Measurements from ENCODE around the gene CFDP1.
"Not testable (repeated sequence)": the region's sequence is repeated elsewhere in the genome, so short reads cannot be mapped to it uniquely, and the experiment has no call there.

The CFDP1 gene

DNA sequence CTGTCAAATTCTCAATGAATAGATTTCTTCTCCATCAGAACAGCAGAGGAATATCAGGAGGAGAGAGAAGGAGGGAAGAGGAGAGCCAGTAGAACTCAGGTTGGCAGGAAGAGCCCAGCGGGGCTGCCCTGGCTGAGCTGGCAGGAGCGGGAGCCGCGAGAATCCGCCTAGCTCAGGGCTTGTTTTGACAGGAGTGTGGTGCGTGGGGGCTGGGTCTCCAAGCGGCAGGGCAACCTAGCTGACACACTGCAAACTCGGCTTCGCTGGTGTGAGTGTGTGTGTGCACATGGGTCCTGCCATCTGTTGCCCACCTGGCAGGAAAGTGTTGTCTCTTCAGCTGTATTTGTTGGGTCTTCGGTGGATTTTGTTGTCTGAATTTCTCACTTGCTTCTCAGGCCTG, 154.0 kb downstream of the CFDP1 start:
- intact Hi-C loops (cut with DNase I): no loop called here
- DNase-seq: no peak

DNA sequence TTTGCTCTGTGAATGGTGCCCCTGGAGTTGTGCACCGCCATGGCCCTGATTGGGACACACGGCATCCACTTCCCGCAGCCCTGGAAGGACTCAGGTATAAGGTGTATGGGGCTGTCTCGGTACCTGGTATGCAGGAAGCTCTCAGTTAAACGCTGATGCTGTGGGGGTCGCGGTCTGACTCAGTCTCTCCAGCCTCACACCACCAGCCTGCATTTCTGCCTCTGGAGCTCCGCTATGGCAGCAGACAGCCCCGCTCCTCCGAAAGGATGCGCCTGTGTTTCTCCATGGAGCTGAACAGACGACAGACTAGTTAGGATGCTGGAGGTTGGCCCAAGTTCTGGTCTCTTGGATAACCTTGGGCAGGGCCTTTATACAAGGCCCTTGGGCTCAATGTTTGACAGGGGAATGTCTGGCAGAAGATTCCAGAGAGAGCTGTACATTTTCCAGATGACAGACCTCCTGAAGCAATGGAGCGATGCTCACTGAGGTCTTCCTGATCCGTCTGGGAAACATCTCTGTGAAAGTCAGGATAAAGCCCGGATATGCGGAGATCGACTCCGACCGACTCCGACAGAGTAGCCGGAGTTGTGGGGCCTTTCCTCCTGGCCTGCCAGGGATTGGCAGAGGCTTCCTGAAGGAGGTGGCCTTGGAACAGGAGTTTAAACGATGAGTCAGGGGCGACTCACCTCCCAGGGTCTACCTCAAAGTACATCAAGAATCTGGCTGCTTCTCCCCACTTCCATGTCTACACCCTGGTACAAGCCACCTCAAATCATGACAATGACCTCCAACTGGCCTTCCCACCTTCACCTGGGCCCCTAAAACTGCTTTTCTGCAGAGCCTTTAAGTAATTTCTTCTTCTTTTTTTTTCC, 160.0 kb downstream of the CFDP1 start:
- intact Hi-C loops (cut with DNase I): no loop called here
- DNase-seq: peak in 2 of 10 donors; percentile 30 to 55

DNA sequence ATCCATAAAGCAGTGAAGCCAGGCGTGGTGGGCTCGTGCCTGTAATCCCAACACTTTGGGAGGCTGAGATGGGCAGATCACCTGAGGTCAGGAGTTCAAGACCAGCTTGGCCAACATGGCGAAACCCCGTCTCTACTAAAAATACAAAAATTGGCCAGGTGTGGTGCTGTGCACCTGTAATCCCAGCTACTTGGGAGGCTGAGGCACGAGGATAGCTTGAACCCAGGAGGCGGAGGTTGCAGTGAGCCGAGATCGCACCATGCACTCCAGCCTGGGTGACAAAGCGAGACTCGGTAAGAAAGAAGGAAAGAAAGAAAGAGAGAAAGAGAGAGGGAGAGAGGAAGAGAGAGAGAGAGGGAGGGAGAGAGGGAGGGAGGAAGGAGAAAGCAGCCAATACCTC, 160.7 kb downstream of the CFDP1 start:
- DNase-seq: peak in 1 of 10 donors; percentile 32
- intact Hi-C loops (cut with DNase I): not testable (repeated sequence)

DNA sequence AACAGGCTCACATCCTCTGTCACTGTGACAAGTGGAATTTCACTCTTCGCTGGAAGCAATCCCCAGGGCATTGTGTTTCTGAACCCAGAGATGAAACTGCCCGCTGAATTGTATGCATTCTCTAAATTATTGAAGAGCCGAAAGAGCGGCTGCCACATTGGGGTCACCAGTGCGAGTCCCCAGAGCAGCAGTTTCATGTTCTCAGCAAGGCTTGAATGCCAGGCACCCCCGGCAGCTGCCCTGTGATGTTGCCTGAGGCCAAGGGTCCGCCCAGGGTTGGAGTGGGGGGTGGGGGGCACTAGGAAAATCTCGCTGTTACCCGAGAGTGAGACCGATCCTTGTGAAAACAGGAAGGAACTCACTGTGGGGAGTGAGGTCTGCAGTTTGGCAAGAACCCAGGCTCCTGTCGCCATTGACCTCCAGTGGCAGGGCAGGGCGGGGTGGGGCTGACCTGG, 161.2 kb downstream of the CFDP1 start:
- intact Hi-C loops (cut with DNase I): no loop called here

DNA sequence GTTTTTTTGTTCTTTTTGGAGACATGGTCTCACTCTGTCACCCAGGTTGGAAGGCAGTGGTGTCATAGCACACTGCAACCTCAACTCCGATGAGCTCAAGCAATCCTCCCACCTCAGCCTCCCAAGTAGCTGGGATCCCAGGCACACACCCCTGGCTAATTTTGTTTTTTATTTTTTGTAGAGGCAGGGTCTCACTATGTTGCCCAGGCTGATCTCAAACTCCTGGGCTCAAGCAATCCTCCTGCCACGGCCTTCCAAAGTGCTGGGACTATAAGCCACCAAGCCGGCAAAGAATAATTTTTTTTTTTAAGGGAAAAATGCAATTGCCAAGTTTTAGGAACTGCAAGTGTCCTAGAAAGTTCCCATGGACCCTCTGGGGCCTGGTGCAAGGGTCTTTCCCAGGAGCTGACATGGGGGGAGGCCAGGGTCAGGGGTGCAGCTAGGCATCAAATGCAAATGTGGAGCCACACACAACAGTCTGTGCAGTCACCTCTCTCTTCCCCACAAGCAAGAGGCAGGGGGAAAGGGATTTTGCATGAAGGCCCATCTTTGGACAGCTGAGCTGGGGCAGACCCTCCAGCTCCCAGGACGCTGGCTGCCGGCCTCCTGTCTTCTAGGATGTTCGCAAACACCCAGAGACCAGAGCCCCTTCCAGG, 161.7 kb downstream of the CFDP1 start:
- intact Hi-C loops (cut with DNase I): no loop called here
- DNase-seq: peak in 1 of 10 donors; percentile 70

More for the DNA sequence above, 161.2 kb downstream of the CFDP1 start:
- peak in 2 of 10 donors; percentile 21 to 45 for DNase-seq

DNA sequence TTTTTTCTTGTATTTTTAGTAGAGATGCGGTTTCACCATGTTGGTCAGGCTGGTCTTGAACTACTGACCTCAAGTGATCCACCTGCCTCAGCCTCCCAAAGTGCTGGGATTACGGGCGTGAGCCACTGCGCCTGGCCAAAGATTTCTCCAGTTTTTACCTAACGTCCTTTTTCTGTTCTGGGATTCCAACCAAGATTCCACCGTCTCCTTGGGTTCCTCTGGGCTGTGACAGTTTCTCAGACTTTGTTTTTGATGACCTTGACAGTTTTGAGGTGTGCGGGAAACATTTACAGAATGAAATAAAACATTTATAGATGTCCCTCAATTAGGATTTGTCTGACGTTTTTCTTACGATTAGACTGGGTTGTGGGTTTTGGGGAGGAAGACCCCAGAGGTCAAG, 163.9 kb downstream of the CFDP1 start:
- peak in 2 of 10 donors; percentile 10 to 59 for DNase-seq
- intact Hi-C loops (cut with DNase I): loop anchor here (5.0 kb wide), 1 partner anchor 33 kb away; no protein-coding TSS in a partner anchor

DNA sequence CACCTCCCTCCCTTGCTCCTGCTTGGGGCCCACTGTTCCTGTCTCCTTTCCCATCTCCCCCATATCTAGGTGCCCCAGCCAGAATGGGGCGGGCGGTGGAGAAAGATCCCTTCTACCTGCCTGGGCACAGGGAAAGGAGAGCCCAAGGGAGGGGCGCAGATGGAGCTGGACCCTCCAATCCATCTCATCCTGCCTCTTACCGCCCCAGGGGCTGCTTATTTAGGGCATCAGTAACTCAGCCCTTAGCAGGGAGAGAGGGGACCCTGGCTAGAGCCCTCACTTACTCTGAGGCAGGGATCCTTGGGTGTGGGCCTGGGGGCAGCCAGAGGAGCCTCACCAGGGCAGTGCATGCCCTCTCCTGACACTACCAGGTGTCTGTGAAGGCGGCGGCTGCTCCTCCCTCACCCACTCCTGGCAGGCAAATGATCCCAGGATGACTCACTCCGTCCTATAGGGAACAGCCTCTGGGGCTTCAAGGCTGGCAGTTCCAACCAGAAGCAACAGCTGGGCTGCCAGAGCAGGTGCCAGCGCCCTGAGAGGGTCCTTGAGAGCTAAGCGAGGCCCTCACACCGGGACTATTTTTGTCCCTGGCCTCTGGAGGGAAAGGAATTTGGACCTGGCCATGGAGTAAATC, 165.6 kb downstream of the CFDP1 start:
- DNase-seq: peak in 3 of 10 donors; percentile 34 to 90 (median 63)
- intact Hi-C loops (cut with DNase I): loop anchor here (5.0 kb wide), 1 partner anchor 35 kb away; no protein-coding TSS in a partner anchor

DNA sequence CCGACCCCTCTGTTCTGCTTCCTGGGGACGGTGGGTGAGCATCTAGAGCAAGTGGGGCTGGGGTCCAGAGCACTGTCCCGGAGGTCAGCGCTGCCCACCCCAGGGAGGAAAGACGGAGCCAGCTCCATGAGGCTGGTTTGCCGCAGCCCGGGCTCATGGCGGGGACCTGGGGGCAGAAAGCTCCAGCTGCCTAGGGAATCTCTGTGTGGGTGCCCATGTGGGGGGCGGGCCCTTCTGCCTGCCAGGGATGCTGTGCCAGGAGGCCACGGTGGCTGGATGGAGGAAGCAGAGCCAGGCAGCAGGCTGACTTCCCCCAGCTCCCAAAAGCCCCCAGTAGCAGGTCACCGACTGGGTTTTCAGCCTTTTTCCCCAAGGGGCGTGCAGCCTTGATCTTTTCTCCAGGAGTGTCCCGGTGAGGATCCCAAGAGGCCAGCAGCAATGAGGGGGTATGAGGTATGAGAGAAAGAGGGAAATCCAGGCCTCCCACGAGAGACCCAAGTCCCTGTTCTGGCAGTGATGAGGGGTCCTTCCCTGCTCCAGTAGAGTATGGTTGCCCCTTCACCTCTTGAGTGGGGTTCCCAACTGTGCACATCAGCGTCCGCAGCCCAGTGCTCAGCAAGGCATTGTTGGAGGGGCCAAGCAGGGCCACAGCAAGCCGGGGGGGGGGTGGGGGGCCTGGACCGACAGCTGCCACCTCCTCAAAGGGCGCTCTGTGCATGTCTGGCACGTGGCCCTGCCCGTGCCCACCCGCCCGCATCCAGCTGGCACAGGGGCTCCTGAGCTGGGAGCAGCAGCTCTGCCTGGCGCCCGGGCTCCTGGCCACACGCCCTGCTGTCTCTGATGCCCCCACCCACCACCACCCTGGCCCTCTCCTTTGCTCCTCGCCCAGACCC, 166.3 kb downstream of the CFDP1 start:
- intact Hi-C loops (cut with DNase I): loop anchor here (5.0 kb wide), 1 partner anchor 35 kb away; no protein-coding TSS in a partner anchor
- DNase-seq: peak in 7 of 10 donors; percentile 56 to 94 (median 64)

DNA sequence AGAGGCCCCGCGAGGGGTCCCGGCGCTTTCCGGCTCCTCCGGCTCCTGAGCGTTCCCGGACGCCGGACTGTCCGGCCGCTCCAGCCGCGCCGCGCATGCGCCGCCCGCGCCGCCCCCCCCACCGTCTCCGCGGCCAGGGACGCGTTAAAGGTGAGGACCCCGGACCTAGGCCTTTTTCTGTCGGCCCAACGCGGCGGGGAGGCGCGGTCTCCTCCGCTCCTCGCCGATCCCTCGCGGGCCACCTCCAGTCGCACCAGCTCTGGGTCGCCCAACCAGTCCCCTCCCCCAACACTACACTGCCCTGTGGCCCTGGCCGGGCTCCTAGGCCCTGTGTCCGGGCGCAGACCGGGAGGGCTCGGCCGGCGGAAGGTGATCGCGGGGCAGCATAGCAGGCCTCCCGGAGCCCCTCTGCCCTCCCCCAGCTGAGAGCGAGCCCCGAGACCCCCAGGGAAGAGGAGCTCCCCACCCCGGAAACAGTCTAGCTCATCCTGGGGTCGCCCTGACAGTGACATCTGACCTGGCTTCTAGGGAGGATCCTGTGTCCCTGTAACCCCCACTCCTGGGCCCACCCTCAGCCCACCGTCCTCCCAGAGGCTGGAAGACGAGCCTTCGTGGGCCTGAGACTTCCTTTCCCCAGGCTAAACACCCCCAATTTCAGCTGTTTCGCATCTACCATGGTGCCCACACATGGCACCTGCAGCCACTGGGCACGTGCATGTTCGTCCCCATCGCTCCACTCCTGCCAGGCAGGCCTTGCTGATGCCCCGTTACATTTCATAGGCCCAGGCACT, 167.2 kb downstream of the CFDP1 start:
- intact Hi-C loops (cut with DNase I): loop anchor here (5.0 kb wide), 1 partner anchor 36 kb away; no protein-coding TSS in a partner anchor
- peak in 7 of 10 donors; percentile 66 to 96 (median 75) for DNase-seq

DNA sequence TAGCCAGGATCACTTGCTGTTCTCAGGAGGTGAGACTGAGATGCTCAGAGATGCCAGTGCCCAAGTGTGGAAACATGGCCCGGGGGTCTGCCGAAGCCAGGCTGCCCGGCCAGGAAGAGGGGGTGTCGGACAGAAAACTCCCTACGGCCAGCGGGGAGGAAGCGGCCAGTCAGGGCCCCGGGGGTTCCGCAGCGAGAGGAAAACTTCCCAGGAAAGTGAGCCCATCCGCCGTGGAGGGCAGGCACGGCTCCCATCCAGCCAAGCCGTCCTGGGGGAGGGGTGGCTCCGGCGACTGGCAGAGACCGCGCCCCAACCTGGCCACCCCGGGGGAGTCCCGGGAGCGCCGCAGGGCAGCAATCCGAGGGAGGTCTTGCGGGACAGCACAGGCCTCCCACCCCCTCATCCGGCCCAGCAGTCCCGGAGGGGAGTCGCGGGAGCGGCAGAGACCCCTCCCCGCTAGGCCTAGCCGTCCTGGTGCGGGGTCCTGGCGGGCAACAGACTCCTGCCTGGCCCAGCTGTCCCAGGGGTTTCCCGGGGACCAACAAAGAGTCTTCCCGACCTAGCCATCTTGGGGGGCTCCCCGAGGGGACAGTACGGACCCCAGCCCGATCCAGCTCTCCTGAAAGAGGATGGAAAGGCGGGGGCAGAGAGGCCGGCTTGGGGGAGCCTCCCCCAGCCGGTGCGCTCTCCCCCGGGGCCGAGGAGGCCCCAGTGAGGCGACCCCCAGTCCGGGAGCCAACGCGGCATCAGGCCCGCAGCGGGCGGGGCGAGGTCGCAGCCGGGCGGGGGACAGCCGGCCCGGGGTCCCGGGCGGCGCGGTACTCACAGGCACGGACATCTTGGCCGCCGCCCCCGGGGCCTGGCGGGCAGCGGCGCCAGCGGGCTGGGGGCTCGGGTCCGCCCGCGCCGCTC, 168.0 kb downstream of the CFDP1 start:
- intact Hi-C loops (cut with DNase I): loop anchor here (5.0 kb wide), 1 partner anchor 37 kb away; no protein-coding TSS in a partner anchor
- peak in 4 of 10 donors; percentile 51 to 91 (median 74) for DNase-seq

DNA sequence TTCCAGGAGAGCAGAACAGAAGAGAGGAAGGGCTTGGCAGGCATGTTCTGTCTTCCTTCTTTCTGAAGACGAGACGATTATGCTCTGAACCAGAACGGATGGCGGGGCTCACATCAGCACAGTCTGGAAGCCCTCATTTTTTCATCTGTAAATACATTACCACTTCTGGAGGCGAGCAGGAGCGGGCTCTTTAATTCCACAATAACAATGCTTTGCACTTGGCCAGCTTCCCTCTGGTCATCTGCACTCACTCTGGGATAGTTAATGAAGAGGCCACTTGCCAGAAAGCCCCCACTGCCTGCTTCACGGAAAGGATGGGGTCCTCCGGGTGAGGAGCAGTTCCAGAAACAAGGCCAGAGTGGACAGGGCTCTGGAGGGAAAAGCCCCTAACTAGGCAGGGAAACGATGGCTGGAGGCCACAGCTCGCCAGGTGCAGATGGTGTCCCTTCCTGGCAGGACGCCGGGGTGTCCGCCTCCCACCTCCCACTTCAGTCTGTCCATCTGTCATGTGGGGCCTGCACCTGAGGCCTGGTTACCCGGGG, 168.8 kb downstream of the CFDP1 start:
- intact Hi-C loops (cut with DNase I): no loop called here
- DNase-seq: peak in 3 of 10 donors; percentile 47 to 78 (median 56)

DNA sequence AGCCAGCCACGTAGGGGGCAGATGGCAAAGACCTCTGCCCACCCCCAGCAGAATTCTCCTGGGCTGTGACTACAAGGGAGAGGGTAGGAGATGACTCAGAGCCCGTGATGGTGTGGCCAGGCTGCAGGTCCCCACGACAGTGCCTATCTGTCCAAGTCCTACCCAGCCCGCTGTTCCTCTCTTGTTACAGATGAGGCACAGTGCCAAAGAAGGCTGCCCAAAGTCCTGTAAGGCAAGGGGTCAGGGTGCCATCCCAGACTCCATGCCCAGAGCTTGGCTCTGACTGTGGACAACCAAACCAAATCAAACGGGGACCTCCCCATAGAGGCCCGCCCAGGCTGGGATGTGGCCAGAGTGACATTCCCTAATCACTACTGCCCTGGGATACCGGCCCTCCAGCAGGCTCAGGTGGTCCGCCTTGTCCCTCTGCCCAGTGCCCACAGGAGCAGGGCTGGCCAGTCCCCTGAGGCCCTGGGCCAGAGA, 169.3 kb downstream of the CFDP1 start:
- DNase-seq: no peak
- intact Hi-C loops (cut with DNase I): no loop called here

DNA sequence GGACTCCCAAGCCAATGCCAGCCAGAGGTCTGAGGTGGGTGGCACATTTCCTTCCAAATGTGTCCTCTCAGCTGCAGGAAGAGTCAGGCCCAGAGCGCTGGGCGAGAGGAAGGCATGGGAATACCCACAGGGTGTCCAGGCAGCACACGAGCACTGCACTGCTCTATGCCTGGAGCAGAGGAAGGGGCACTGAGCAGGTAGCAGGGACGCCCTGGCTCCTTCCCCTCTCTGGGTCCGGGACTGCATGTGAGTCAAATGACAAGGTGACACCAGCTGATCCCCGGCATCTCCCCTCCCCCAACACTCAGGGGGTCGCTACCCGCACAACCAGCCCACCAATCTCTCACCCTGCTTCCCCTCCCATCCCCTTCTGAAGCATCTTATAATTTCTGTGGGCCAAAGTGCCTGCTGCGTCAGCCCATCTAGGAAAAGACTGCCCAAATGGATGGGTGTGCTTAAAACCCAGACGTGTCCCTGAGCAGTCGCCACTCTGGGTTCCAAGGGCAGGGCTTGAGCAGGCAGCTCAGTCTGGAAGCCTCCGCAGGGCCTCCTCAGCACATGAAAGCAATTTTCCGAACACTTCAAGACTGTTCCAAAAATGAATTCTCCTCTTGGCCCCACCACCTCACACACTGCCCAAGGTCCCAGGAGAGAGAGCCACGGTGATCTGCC, 169.9 kb downstream of the CFDP1 start:
- intact Hi-C loops (cut with DNase I): no loop called here
- no peak for DNase-seq

DNA sequence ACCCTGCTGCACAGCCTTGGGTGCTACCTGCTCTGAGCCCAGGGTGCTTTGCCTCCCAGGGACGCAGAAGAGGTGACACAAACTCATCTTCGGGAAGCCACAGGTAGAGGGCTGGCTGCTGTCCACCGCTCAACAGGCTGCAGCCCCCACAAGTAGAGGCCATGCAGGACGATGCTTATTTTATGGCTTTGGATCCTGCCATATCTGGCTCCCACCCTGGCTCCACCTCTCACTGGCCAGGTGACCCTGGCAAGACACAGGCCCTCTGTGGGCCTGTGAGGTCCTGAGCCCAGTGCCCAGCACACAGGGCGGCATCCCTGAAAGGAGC, 170.5 kb downstream of the CFDP1 start:
- intact Hi-C loops (cut with DNase I): no loop called here
- no peak for DNase-seq

DNA sequence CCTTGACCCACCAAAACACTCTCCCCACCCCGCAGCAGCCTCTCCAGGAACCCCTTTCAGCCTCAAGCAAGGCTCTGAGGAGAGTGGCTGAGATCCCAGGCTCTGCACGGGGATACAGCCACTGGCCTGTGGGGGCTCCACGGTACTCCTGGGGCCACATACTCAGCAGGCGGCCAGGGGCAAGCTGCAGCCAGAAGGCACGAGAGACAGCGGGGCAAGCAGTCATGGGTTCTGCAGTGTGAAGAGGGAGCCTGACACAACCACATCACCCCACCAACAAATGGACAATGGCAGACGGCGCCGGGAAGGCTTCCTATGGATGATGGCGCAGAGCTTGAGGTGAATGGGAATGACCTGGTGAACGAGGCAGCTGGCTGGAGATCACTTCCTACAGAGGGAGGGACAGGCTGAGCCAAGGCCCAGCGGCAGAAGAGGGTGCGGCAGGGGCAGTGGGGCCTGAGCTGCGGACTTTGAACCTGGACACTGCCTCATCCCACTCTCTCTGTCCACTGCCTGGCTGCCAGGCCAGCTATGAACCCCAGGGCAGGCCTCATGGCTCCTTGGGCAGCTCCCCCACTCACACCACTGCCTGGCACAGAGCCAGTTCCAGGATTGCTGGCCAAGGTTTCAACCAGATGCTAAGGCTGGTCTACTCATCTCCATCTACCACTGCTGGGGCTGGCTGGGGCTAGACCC, 171.1 kb downstream of the CFDP1 start:
- peak in 1 of 10 donors; percentile 25 for DNase-seq
- intact Hi-C loops (cut with DNase I): no loop called here

DNA sequence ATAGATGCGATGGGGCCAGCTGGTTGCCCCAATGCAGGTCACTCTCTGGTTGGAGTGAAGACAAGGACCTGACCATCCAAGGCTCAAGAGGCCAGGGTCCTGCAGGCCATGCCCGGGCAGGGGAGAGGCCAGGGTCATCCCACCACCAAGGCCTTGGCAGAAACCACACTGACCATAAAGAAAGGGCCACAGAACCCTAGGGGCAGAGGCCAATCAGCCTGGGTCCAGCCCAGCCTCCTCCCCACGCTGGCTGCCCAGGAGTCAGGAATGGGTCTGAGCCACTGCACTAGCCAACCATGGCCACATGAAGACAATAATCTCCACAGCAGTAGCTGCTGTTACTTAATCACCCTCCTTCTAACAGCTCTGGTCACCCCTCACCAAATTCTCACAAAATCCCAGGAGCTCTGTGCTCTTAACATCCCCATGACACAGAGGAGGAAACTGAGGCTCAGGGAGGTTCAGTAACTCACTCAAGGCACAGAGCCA, 171.7 kb downstream of the CFDP1 start:
- DNase-seq: no peak
- intact Hi-C loops (cut with DNase I): no loop called here

Data from posterior cingulate gyrus (tissue), 11 donors.